HepG2 (cell line): ENCODE data around the gene VSNL1. TPM values are rescaled to one million over a fixed set of nuclear protein-coding genes. Genes with fewer than 3 reads are reported as not detected.

Experiments
- AHDC1 ChIP-seq: sonication (generic); formaldehyde crosslinking; IDR thresholded peaks from 2 replicates; pipeline ENCODE4 v1.5.1; 2020; ENCODE audit warnings: mild to moderate bottlenecking, missing genetic modification reagents, borderline replicate concordance
- ATF1 ChIP-seq: IDR thresholded peaks from 2 replicates; pipeline ENCODE4 v1.6.1; 2016; ENCODE audit warnings: mild to moderate bottlenecking, control low read depth
- CHD4 ChIP-seq: fragments of 200-600 bp; sonication (generic); IDR thresholded peaks from 2 replicates; pipeline ENCODE4 v1.7.0; 2017; ENCODE audit warnings: mild to moderate bottlenecking, low read length, borderline replicate concordance
- ELF4 ChIP-seq: sonication (generic); formaldehyde crosslinking; IDR thresholded peaks from 2 replicates; pipeline ENCODE4 v1.5.0; 2020; ENCODE audit warnings: missing genetic modification reagents, mild to moderate bottlenecking, moderate library complexity, borderline replicate concordance
- MLX ChIP-seq: IDR thresholded peaks from 2 replicates; pipeline ENCODE4 v1.6.1; 2016
- NRL ChIP-seq: sonication (generic); formaldehyde crosslinking; IDR thresholded peaks from 2 replicates; pipeline ENCODE4 v1.5.0; 2020; ENCODE audit warnings: missing genetic modification reagents, mild to moderate bottlenecking, moderate library complexity, borderline replicate concordance
- RCOR2 ChIP-seq: IDR thresholded peaks from 2 replicates; pipeline ENCODE4 v1.6.1; 2016; ENCODE audit warnings: missing biosample characterization, missing genetic modification reagents
- TBX3 ChIP-seq: fragments of 450-650 bp; IDR thresholded peaks from 2 replicates; pipeline ENCODE4 v1.6.1; 2017; ENCODE audit warnings: antibody characterized with exemption, mild to moderate bottlenecking, inconsistent platforms, borderline replicate concordance
- THAP7 ChIP-seq: sonication (generic); formaldehyde crosslinking; IDR thresholded peaks from 2 replicates; pipeline ENCODE4 v1.8.1; 2023; ENCODE audit warnings: mild to moderate bottlenecking, missing genetic modification reagents
- ZBTB38 ChIP-seq: sonication (generic); formaldehyde crosslinking; IDR thresholded peaks from 2 replicates; pipeline ENCODE4 v1.5.1; 2020; ENCODE audit warnings: mild to moderate bottlenecking, missing genetic modification reagents
- ZBTB39 ChIP-seq: sonication (generic); formaldehyde crosslinking; IDR thresholded peaks from 2 replicates; pipeline ENCODE4 v1.5.0; 2020; ENCODE audit warnings: missing genetic modification reagents
- ZFY ChIP-seq: sonication (generic); formaldehyde crosslinking; IDR thresholded peaks from 2 replicates; pipeline ENCODE4 v1.4.0; 2020; ENCODE audit warnings: missing genetic modification reagents
- ZNF160 ChIP-seq: sonication (generic); formaldehyde crosslinking; IDR thresholded peaks from 2 replicates; pipeline ENCODE4 v1.8.0; 2022; ENCODE audit warnings: mild to moderate bottlenecking, inconsistent platforms, missing genetic modification reagents
- ZNF180 ChIP-seq: sonication (generic); formaldehyde crosslinking; IDR thresholded peaks from 2 replicates; pipeline ENCODE4 v1.4.0; 2020; ENCODE audit warnings: low read depth, missing genetic modification reagents, borderline replicate concordance
- ZNF326 ChIP-seq: sonication (generic); formaldehyde crosslinking; IDR thresholded peaks from 2 replicates; pipeline ENCODE4 v1.4.0; 2020; ENCODE audit warnings: missing genetic modification reagents, borderline replicate concordance
- ZNF563 ChIP-seq: sonication (generic); formaldehyde crosslinking; IDR thresholded peaks from 2 replicates; pipeline ENCODE4 v1.8.0; 2022; ENCODE audit warnings: mild to moderate bottlenecking, moderate library complexity, missing genetic modification reagents
- ZNF775 ChIP-seq: sonication (generic); formaldehyde crosslinking; IDR thresholded peaks from 2 replicates; pipeline ENCODE4 v1.4.0; 2020; ENCODE audit warnings: missing genetic modification reagents, mild to moderate bottlenecking, moderate library complexity, borderline replicate concordance
- ZNF780A ChIP-seq: sonication (generic); formaldehyde crosslinking; IDR thresholded peaks from 2 replicates; pipeline ENCODE4 v1.8.0; 2022; ENCODE audit warnings: mild to moderate bottlenecking, missing genetic modification reagents, moderate library complexity
- polyA plus RNA-seq, 8 experiments: library from polyadenylated mRNA; depleted of rRNA in 3 of 8; stranded (reverse) in 7 of 8; unstranded in 1 of 8; fragments of >200 nt; fragmentation: Illumina TruSeq in 4 of 8; extraction: Trizol in 4 of 8; gene quantifications; 2 replicates each; pipeline versions ENCODE4 v1.2.1 to v1.2.3, GENCODE V29; 2011 to 2016; ENCODE audit warnings: low read depth in 4 of 8, missing spikeins in 1 of 8, mixed read lengths in 1 of 8; ENCODE audit not compliant: insufficient read depth in 1 of 8
- total RNA-seq, 5 experiments: library from RNA; depleted of rRNA; stranded (reverse); fragments of >200 nt; fragmentation: Illumina TruSeq; extraction: Trizol; gene quantifications; 2 replicates each; pipeline ENCODE4 v1.2.3, GENCODE V29; 2016; ENCODE audit warnings: low read depth in 1 of 5

VSNL1 gene
- total and polyA plus RNA-seq, 2 of the 13 experiments (the other 11 are each of a cell fraction or from before 2014, with no cell fraction given): 63.2 to 95.9 TPM

- TF ChIP-seq ZNF780A (CRISPR knock-in tag) (no peak), MLX (CRISPR knock-in tag) (0 out of 2 replicates have a peak, but pooled peaks have one; percentile 43), ELF4 (CRISPR knock-in tag) (peak; percentile 87; the same call in 1 of the 2 replicates), ZBTB38 (no peak; the same call in 1 of the 2 replicates), ZNF326 (CRISPR knock-in tag) (no peak), ZNF563 (peak; percentile 65), AHDC1 (CRISPR knock-in tag) (peak; percentile 69; the same call in 1 of the 2 replicates), ZNF775 (CRISPR knock-in tag) (no peak), ZNF180 (no peak), TBX3 (no peak), NRL (CRISPR knock-in tag) (no peak; the same call in 1 of the 2 replicates), ATF1 (CRISPR knock-in tag) (no peak), CHD4 (peak; percentile 76; the same call in 1 of the 2 replicates), ZFY (CRISPR knock-in tag) (peak; percentile 88), THAP7 (CRISPR knock-in tag) (no peak), RCOR2 (CRISPR knock-in tag) (0 out of 2 replicates have a peak, but pooled peaks have one; percentile 15), ZBTB39 (CRISPR knock-in tag) (no peak), ZNF160 (CRISPR knock-in tag) (peak; percentile 65; the same call in 1 of the 2 replicates)
Measured at GRCh38 chr2:17540093-17540812, at the start of gene VSNL1 (continued).
